GM19238 (cell line): ENCODE results near the gene KCTD11.
A peak's percentile ranks its signal among the peaks of the same experiment; 100 is the strongest.

ENCODE experiments used
- DNase-seq: peaks from one replicate; pipeline ENCODE4 v3.0.0; 2011; ENCODE audit warnings: low spot score; ENCODE audit not compliant: insufficient read length

KCTD11 gene

GRCh38 chr17:7374353-7374752 lies 22.4 kb downstream of the KCTD11 start:
- no peak for DNase-seq

GRCh38 chr17:7379134-7379533 lies 27.2 kb downstream of the KCTD11 start:
- no peak for DNase-seq

GRCh38 chr17:7380321-7380720 lies 28.4 kb downstream of the KCTD11 start:
- no peak for DNase-seq

- no peak for DNase-seq
Measured at GRCh38 chr17:7380855-7381683, 29.1 kb downstream of the KCTD11 start, which contains the start of gene TNK1. TSS of gene TNK1 (plus strand) at chr17:7381089. CDS start at chr17:7382927, 1,838 bp downstream.

GRCh38 chr17:7382901-7383300 lies 30.9 kb downstream of the KCTD11 start:
- DNase-seq = no peak

- no peak for DNase-seq
Measured at GRCh38 chr17:7383371-7383741, 31.4 kb downstream of the KCTD11 start.

GRCh38 chr17:7383742-7384488 lies 32.0 kb downstream of the KCTD11 start:
- DNase-seq = peak; percentile 89

GRCh38 chr17:7384489-7385081 lies 32.6 kb downstream of the KCTD11 start:
- no peak for DNase-seq

GRCh38 chr17:7388856-7389255 lies 36.9 kb downstream of the KCTD11 start:
- no peak for DNase-seq

GRCh38 chr17:7389924-7390910 lies 38.3 kb downstream of the KCTD11 start:
- DNase-seq = no peak

- DNase-seq = no peak
Measured at GRCh38 chr17:7391307-7391706, 39.3 kb downstream of the KCTD11 start.

GRCh38 chr17:7392696-7393612 lies 41.0 kb downstream of the KCTD11 start:
- DNase-seq = no peak

- DNase-seq = peak; percentile 80
Measured at GRCh38 chr17:7393613-7394451, 41.9 kb downstream of the KCTD11 start.

GRCh38 chr17:7394452-7395191 lies 42.7 kb downstream of the KCTD11 start, which contains the start of gene PLSCR3:
TSS of gene PLSCR3 (minus strand) at chr17:7394525. CDS start at chr17:7394110, 415 bp downstream.
- peak; percentile 98 for DNase-seq

GRCh38 chr17:7396147-7396546 lies 44.2 kb downstream of the KCTD11 start:
- no peak for DNase-seq

- DNase-seq = no peak
Measured at GRCh38 chr17:7398612-7399011, 46.6 kb downstream of the KCTD11 start.

- no peak for DNase-seq
Measured at GRCh38 chr17:7403043-7403726, 51.2 kb downstream of the KCTD11 start.

- peak; percentile 51 for DNase-seq
Measured at GRCh38 chr17:7403727-7403976, 51.7 kb downstream of the KCTD11 start.
